Right lobe of liver (tissue), 4 donors: ENCODE data around the gene NR1H4.
"Not testable (repeated sequence)": the region's sequence is repeated elsewhere in the genome, so short reads cannot be mapped to it uniquely, and the experiment has no call there.

ENCODE experiments used
- CTCF ChIP-seq, 4 donors: fragments of 200-600 bp in 3 of 4; fragments of 450-650 bp in 1 of 4; IDR thresholded peaks; one replicate each; pipeline versions ENCODE4 v1.5.1 to v1.8.0; 2016 to 2022; ENCODE audit warnings: antibody characterized with exemption in 4 of 4, mild to moderate bottlenecking in 2 of 4
- POLR2A ChIP-seq: fragments of 450-650 bp; IDR thresholded peaks from one replicate; pipeline ENCODE4 v1.6.1; 2017; ENCODE audit warnings: antibody characterized with exemption, mild to moderate bottlenecking
- donor health status: DM: no; HTN: no; CAD: no.
- donor health status: DM: no; HTN: no; CAD: no.
- donor health status: DM: no; HTN: yes; CAD: no.

DNA sequence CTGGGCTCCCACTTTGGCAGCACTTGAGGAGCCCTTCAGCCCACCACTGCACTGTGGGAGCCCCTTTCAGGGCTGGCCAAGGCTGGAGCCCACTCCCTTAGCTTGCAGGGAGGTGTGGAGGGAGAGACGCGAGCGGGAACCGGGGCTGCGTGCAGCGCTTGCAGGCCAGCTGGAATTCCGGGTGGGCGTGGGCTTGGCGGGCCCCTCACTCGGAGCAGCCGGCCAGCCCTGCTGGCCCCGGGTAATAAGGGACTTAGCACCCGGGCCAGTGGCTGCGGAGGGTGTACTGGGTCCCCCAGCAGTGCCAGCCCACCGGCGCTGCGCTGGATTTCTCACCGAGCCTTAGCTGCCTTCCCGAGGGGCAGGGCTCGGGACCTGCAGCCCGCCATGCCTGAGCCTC lies 85.6 kb downstream of the NR1H4 start:
- not testable (repeated sequence) for TF ChIP-seq CTCF (IDR thresholded peaks at IDR 0.05); POLR2A
